ENCODE results near the gene UCHL5.

UCHL5 gene

DNA sequence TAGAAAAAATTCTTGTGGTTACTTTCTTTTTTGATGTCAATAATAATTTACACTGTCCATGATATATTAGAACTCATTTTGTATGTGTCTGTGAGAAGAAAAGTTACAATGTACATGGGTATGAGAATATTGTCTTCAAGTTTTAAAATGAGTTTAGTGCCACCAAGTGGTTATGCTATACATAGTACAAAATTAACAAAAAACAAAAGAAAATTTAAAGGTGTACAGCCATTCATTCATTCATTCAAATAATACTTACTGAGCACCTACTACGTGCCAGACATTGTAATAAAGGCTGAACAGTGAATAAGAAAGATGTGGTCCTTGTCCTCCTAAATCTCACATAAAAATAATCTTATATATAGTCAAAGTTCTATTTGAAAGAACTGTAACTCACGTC, 27.7 kb downstream of the UCHL5 start:
- TF ChIP-seq, protein P1, sequence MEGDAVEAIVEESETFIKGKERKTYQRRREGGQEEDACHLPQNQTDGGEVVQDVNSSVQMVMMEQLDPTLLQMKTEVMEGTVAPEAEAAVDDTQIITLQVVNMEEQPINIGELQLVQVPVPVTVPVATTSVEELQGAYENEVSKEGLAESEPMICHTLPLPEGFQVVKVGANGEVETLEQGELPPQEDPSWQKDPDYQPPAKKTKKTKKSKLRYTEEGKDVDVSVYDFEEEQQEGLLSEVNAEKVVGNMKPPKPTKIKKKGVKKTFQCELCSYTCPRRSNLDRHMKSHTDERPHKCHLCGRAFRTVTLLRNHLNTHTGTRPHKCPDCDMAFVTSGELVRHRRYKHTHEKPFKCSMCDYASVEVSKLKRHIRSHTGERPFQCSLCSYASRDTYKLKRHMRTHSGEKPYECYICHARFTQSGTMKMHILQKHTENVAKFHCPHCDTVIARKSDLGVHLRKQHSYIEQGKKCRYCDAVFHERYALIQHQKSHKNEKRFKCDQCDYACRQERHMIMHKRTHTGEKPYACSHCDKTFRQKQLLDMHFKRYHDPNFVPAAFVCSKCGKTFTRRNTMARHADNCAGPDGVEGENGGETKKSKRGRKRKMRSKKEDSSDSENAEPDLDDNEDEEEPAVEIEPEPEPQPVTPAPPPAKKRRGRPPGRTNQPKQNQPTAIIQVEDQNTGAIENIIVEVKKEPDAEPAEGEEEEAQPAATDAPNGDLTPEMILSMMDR (conservative IDR thresholded peaks at IDR 0.05; ENCODE audit: control insufficient read depth, insufficient read depth, low read depth, low read length): peak; percentile 35
- DNase-seq (ENCODE audit: low read depth): peak; percentile 28

DNA sequence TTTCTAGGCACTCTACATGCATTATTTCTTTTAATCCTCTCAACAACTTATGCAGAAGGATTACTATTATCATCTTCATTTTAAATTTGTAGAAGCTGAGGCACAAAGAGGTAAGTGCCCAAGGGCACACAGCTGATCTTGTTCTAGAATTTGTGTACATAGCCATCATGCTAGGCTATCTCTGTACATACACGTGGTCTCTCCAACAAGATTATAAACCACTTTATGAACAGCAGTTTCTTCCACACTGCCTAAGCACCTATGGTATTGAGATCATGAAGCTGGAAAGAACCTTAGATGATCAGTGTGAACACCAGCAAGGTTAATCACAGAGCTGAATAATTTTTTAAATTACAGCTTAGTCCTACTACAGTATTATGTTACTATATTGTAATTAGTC, 28.9 kb downstream of the UCHL5 start:
- TF ChIP-seq, protein P1 (conservative IDR thresholded peaks at IDR 0.05; ENCODE audit: control insufficient read depth, insufficient read depth, low read depth, low read length): no peak
- DNase-seq (ENCODE audit: low read depth): no peak
- H3K4me3 ChIP-seq (ENCODE audit: control insufficient read depth, low read depth, low read length): no peak overlapping the region

More for the DNA sequence above, 27.7 kb downstream of the UCHL5 start:
- no peak overlapping the region for H3K4me3 ChIP-seq (ENCODE audit: control insufficient read depth, low read depth, low read length)

DNA sequence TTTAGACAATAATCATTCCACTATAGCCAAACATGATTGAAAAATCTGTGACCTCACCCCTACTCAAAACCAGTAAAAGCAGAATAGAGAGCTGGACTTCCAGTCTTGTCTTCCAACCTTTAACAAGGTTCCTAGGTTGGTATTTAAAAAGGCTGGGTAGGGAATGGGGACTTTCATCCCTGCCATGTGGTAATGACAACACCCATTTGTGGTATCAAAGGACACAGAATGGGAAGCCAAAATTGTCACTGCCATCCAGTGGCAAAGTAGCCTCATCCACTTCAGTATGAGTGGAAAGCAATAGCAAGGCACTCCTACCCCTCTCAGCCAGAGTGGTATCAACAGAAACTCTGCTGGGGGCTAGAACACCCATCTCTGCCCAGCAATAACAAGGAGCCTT, 33.9 kb downstream of the UCHL5 start:
- no peak for DNase-seq (ENCODE audit: low read depth)
- H3K4me3 ChIP-seq (ENCODE audit: control insufficient read depth, low read depth, low read length): no peak overlapping the region
- TF ChIP-seq, protein P1 (conservative IDR thresholded peaks at IDR 0.05; ENCODE audit: control insufficient read depth, insufficient read depth, low read depth, low read length): no peak

DNA sequence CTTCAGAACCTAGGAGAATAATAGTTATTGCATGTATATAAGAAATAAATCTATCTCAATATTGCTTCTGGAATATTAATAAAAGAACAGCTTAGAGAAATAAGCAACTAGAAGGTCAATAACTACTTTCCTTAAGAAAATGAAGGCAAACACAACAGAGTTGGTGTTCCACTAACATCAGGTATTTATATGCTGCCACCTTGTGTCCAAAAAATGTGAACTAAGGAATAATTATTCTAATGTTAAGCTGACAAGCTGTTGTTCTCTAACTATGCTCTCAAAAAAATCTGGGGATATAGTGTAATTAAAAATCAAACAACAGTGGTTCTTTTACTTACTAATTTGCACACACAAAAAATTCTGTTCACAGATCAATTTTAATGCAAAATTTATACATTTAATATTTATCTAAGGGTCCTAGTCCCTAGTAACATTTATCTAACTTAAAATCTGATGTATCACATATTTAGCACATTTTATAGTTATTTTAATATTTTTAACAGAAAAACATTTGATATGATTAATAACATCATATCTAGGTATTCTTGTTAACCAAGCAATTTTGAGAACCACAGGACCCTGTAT, 39.6 kb downstream of the UCHL5 start:
- DNase-seq (ENCODE audit: low read depth): peak; percentile 74
- TF ChIP-seq, protein P1 (conservative IDR thresholded peaks at IDR 0.05; ENCODE audit: control insufficient read depth, insufficient read depth, low read depth, low read length): peak; percentile 45
- no peak overlapping the region for H3K4me3 ChIP-seq (ENCODE audit: control insufficient read depth, low read depth, low read length)

DNA sequence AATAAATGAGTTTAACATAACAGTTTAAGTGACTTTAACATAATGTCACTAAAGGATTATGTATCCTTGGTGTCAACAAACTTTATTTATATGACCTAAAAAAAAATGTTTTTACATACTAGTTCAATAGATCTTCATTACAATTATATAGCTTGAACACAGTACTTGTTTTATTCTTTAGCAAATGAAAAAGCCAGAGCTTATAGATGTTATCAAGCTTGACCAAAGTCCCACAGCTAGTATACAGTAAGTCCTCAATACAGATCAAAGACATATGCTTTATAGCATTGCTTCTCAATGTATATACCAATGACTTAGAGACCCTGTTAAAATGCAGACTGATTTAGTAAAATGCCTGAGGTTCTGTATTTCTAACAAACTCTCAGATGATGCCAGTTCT, 42.4 kb downstream of the UCHL5 start:
- H3K4me3 ChIP-seq (ENCODE audit: control insufficient read depth, low read depth, low read length): no peak overlapping the region
- TF ChIP-seq, protein P1 (conservative IDR thresholded peaks at IDR 0.05; ENCODE audit: control insufficient read depth, insufficient read depth, low read depth, low read length): no peak
- DNase-seq (ENCODE audit: low read depth): no peak

DNA sequence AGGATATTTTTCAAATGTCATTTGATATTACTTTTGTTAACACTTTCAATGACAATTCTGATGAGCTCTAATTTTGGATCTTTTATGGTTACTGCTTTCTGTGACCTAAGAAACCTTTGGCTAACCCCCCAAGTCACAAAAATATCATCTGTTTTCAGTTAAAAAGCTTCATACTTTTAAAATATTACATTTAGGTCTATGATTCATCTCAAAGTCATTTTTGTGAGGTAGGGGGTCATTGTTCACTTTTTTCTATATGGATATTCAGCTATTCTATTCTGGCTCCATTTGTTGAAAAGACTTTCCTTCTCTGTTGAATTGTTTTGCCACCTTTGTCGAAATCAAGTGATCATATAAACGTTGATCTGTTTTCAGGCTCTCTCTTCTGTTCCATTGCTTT, 44.8 kb downstream of the UCHL5 start:
- no peak overlapping the region for H3K4me3 ChIP-seq (ENCODE audit: control insufficient read depth, low read depth, low read length)
- peak; percentile 37 for DNase-seq (ENCODE audit: low read depth)
- TF ChIP-seq, protein P1 (conservative IDR thresholded peaks at IDR 0.05; ENCODE audit: control insufficient read depth, insufficient read depth, low read depth, low read length): no peak

GRCh38 chr1:193013707-193014106, 45.5 kb downstream of the UCHL5 start:
- no peak for DNase-seq (ENCODE audit: low read depth)
- TF ChIP-seq, protein P1 (conservative IDR thresholded peaks at IDR 0.05; ENCODE audit: control insufficient read depth, insufficient read depth, low read depth, low read length): no peak
- H3K4me3 ChIP-seq (ENCODE audit: control insufficient read depth, low read depth, low read length): no peak overlapping the region
